Measurements from ENCODE around the gene METTL22.

Gene METTL22

GRCh38 chr16:8619671-8620370 lies 1.7 kb upstream of the METTL22 start:
- H4K20me1 ChIP-seq (ENCODE audit: insufficient read depth, low read length) = no peaks in the 10 kb centered on the region
- H3K27ac ChIP-seq (ENCODE audit: low read length) = no peak overlapping the region
- no peaks in the 10 kb centered on the region for H3K9me3 ChIP-seq (ENCODE audit: insufficient read depth, low read length)
- H3K4me3 ChIP-seq (ENCODE audit: low read length) = no peak overlapping the region
- no peak overlapping the region for H2AFZ ChIP-seq (ENCODE audit: low read depth, low read length)
- H3K4me2 ChIP-seq (ENCODE audit: low read length) = no peak overlapping the region
- peaks cover 9% of the 10 kb centered on the region for H3K4me1 ChIP-seq (ENCODE audit: low read length)
- H3K27me3 ChIP-seq (ENCODE audit: low read depth, low read length) = peaks cover 12% of the 10 kb centered on the region; the same call in 1 of the 2 replicates
- no peaks in the 10 kb centered on the region for H3K36me3 ChIP-seq (replicated peaks; ENCODE audit: low read depth, low read length)
- TF ChIP-seq, protein P1, sequence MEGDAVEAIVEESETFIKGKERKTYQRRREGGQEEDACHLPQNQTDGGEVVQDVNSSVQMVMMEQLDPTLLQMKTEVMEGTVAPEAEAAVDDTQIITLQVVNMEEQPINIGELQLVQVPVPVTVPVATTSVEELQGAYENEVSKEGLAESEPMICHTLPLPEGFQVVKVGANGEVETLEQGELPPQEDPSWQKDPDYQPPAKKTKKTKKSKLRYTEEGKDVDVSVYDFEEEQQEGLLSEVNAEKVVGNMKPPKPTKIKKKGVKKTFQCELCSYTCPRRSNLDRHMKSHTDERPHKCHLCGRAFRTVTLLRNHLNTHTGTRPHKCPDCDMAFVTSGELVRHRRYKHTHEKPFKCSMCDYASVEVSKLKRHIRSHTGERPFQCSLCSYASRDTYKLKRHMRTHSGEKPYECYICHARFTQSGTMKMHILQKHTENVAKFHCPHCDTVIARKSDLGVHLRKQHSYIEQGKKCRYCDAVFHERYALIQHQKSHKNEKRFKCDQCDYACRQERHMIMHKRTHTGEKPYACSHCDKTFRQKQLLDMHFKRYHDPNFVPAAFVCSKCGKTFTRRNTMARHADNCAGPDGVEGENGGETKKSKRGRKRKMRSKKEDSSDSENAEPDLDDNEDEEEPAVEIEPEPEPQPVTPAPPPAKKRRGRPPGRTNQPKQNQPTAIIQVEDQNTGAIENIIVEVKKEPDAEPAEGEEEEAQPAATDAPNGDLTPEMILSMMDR (IDR thresholded peaks at IDR 0.05; ENCODE audit: low read depth, low read length) = no peak
- TF ChIP-seq EZH2phosphoT487 (IDR thresholded peaks at IDR 0.05; ENCODE audit: low read depth) = no peak
- no peak overlapping the region for H3K9ac ChIP-seq (ENCODE audit: low read length)
- peaks cover 31% of the 10 kb centered on the region for H3K79me2 ChIP-seq (ENCODE audit: low read length)

- Histone ChIP-seq H4K20me1 (ENCODE audit: insufficient read depth, low read length) (no peaks in the 10 kb centered on the region), H2AFZ (ENCODE audit: low read depth, low read length) (0 out of 2 replicates have a peak overlapping the region, but pooled peaks have one; percentile 15), H3K4me3 (ENCODE audit: low read length) (no peak overlapping the region), H3K9ac (ENCODE audit: low read length) (no peak overlapping the region), H3K4me1 (ENCODE audit: low read length) (peaks cover 9% of the 10 kb centered on the region), H3K27me3 (ENCODE audit: low read depth, low read length) (peaks cover 12% of the 10 kb centered on the region; the same call in 1 of the 2 replicates), H3K4me2 (ENCODE audit: low read length) (no peak overlapping the region), H3K27ac (ENCODE audit: low read length) (no peak overlapping the region), H3K36me3 (replicated peaks; ENCODE audit: low read depth, low read length) (peaks cover 2% of the 10 kb centered on the region), H3K9me3 (ENCODE audit: insufficient read depth, low read length) (no peaks in the 10 kb centered on the region), H3K79me2 (ENCODE audit: low read length) (peaks cover 32% of the 10 kb centered on the region)
- TF ChIP-seq, protein P1 (IDR thresholded peaks at IDR 0.05; ENCODE audit: low read depth, low read length) = no peak
- no peak for TF ChIP-seq EZH2phosphoT487 (IDR thresholded peaks at IDR 0.05; ENCODE audit: low read depth)
Measured at GRCh38 chr16:8620535-8620934, 963 bp upstream of the METTL22 start.

- no peaks in the 10 kb centered on the region for H4K20me1 ChIP-seq (ENCODE audit: insufficient read depth, low read length)
- no peak for TF ChIP-seq EZH2phosphoT487 (IDR thresholded peaks at IDR 0.05; ENCODE audit: low read depth)
- TF ChIP-seq, protein P1 (IDR thresholded peaks at IDR 0.05; ENCODE audit: low read depth, low read length) = no peak
- peak overlapping the region; percentile 66 for H3K4me2 ChIP-seq (ENCODE audit: low read length)
- peaks cover 7% of the 10 kb centered on the region for H3K36me3 ChIP-seq (replicated peaks; ENCODE audit: low read depth, low read length)
- peaks cover 9% of the 10 kb centered on the region for H3K4me1 ChIP-seq (ENCODE audit: low read length)
- H3K4me3 ChIP-seq (ENCODE audit: low read length) = peak overlapping the region; percentile 93
- H3K27me3 ChIP-seq (ENCODE audit: low read depth, low read length) = peaks cover 12% of the 10 kb centered on the region; the same call in 1 of the 2 replicates
- H2AFZ ChIP-seq (ENCODE audit: low read depth, low read length) = peak overlapping the region; percentile 93; the same call in 1 of the 2 replicates
- H3K9me3 ChIP-seq (ENCODE audit: insufficient read depth, low read length) = no peaks in the 10 kb centered on the region
- peaks cover 36% of the 10 kb centered on the region for H3K79me2 ChIP-seq (ENCODE audit: low read length)
- no peak overlapping the region for H3K27ac ChIP-seq (ENCODE audit: low read length)
- H3K9ac ChIP-seq (ENCODE audit: low read length) = peak overlapping the region; percentile 94; the same call in 1 of the 2 replicates
Measured at GRCh38 chr16:8621222-8621571, 301 bp upstream of the METTL22 start.

DNA sequence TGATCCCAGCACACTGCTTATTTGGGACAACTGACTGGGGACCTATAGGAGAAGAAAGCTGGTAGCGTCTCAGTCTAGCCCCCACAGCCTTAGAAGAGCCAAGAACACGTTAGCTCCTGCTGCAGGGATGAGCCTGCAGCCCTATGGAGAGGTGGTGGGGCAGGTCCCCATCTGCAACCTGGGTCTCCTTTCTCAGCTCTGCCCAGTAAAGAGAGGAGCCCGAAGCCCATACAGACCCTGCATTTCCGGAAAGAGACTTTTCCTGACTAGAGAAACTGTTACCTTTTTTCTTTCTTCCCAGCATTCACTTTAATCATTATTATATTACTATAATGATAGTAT lies 788 bp downstream of the METTL22 start:
- no peak for TF ChIP-seq EZH2phosphoT487 (IDR thresholded peaks at IDR 0.05; ENCODE audit: low read depth)
- TF ChIP-seq, protein P1 (IDR thresholded peaks at IDR 0.05; ENCODE audit: low read depth, low read length) = no peak
- H3K27me3 ChIP-seq (ENCODE audit: low read depth, low read length) = peaks cover 12% of the 10 kb centered on the region; the same call in 1 of the 2 replicates
- peaks cover 9% of the 10 kb centered on the region for H3K4me1 ChIP-seq (ENCODE audit: low read length)
- H3K4me3 ChIP-seq (ENCODE audit: low read length) = peak overlapping the region; percentile 93
- peaks cover 36% of the 10 kb centered on the region for H3K79me2 ChIP-seq (ENCODE audit: low read length)
- H3K9me3 ChIP-seq (ENCODE audit: insufficient read depth, low read length) = no peaks in the 10 kb centered on the region
- peak overlapping the region; percentile 68 for H3K4me2 ChIP-seq (ENCODE audit: low read length)
- no peaks in the 10 kb centered on the region for H4K20me1 ChIP-seq (ENCODE audit: insufficient read depth, low read length)
- H3K27ac ChIP-seq (ENCODE audit: low read length) = peak overlapping the region; percentile 39; the same call in 1 of the 2 replicates
- no peak overlapping the region for H2AFZ ChIP-seq (ENCODE audit: low read depth, low read length)
- peaks cover 12% of the 10 kb centered on the region for H3K36me3 ChIP-seq (replicated peaks; ENCODE audit: low read depth, low read length)
- H3K9ac ChIP-seq (ENCODE audit: low read length) = peak overlapping the region; percentile 94
